RWPE2 (cell line): ENCODE data around the gene TMEM91.

ENCODE experiments used
- ATAC-seq: fragments of 200-7000 bp; cut with Tn5 transposase; 3 replicates; pipeline ENCODE4 v1.9.1; 2021; ENCODE audit warnings: low read depth
- DNase-seq: peaks from one replicate; pipeline ENCODE4 v3.0.0-alpha.2; 2020; ENCODE audit warnings: low spot score
- H3K27ac ChIP-seq: fragments of 450-650 bp; 2 replicates; pipeline ENCODE4 v1.5.1; 2017; ENCODE audit warnings: mild to moderate bottlenecking; ENCODE audit not compliant: poor library complexity, severe bottlenecking
- H3K27me3 ChIP-seq: fragments of 250-450 bp; sonication (Bioruptor Pico); 2 replicates; pipeline ENCODE4 v1.5.1; 2021; ENCODE audit warnings: mild to moderate bottlenecking, moderate library complexity; ENCODE audit not compliant: insufficient read depth, poor library complexity, severe bottlenecking
- H3K36me3 ChIP-seq: fragments of 250-450 bp; sonication (Bioruptor Pico); 2 replicates; pipeline ENCODE4 v1.5.1; 2020; ENCODE audit warnings: low read depth, mild to moderate bottlenecking, moderate library complexity
- H3K4me1 ChIP-seq: fragments of 250-450 bp; sonication (Bioruptor Pico); 2 replicates; pipeline ENCODE4 v1.5.1; 2021; ENCODE audit warnings: mild to moderate bottlenecking, moderate library complexity; ENCODE audit not compliant: insufficient read depth, poor library complexity, severe bottlenecking
- H3K4me3 ChIP-seq: fragments of 250-450 bp; sonication (Bioruptor Pico); 2 replicates; pipeline ENCODE4 v1.5.1; 2021; ENCODE audit warnings: mild to moderate bottlenecking, moderate library complexity; ENCODE audit not compliant: severe bottlenecking
- H3K9me3 ChIP-seq: fragments of 250-450 bp; sonication (Bioruptor Pico); 2 replicates; pipeline ENCODE4 v1.5.1; 2021; ENCODE audit warnings: mild to moderate bottlenecking, moderate library complexity; ENCODE audit not compliant: severe bottlenecking
- TF ChIP-seq, protein P1 (sequence below): fragments of 450-650 bp; IDR thresholded peaks from one replicate; pipeline ENCODE4 v1.5.1; 2017; ENCODE audit warnings: mild to moderate bottlenecking, moderate library complexity; ENCODE audit not compliant: poor library complexity, severe bottlenecking

Gene TMEM91

DNA sequence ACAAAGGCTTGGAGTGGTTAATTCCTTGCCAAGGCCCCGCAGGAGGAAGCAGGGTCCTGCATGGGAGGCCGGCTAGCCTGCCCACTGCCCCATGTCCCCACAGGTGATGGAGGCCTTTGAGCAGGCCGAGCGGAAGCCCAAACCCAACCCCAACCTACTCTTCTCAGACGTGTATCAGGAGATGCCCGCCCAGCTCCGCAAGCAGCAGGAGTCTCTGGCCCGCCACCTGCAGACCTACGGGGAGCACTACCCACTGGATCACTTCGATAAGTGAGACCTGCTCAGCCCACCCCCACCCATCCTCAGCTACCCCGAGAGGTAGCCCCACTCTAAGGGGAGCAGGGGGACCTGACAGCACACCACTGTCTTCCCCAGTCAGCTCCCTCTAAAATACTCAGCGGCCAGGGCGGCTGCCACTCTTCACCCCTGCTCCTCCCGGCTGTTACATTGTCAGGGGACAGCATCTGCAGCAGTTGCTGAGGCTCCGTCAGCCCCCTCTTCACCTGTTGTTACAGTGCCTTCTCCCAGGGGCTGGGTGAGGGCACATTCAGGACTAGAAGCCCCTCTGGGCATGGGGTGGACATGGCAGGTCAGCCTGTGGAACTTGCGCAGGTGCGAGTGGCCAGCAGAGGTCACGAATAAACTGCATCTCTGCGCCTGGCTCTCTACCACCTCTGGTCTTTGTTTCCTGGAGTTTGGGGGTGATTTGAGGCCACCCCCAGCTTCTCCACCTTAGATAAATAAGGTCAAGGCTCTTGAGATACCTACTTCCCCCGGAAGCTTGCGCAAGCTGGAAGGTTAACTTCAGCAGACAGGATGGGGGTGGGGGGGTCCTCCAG lies 48.2 kb downstream of the TMEM91 start:
- H3K36me3 ChIP-seq, result peaks cover 14% of the 10 kb centered on the region; the same call in 1 of the 2 replicates
- H3K27me3 ChIP-seq, result no peaks in the 10 kb centered on the region
- no peaks in the 10 kb centered on the region for H3K4me1 ChIP-seq
- DNase-seq, result no peak
- TF ChIP-seq, protein P1, sequence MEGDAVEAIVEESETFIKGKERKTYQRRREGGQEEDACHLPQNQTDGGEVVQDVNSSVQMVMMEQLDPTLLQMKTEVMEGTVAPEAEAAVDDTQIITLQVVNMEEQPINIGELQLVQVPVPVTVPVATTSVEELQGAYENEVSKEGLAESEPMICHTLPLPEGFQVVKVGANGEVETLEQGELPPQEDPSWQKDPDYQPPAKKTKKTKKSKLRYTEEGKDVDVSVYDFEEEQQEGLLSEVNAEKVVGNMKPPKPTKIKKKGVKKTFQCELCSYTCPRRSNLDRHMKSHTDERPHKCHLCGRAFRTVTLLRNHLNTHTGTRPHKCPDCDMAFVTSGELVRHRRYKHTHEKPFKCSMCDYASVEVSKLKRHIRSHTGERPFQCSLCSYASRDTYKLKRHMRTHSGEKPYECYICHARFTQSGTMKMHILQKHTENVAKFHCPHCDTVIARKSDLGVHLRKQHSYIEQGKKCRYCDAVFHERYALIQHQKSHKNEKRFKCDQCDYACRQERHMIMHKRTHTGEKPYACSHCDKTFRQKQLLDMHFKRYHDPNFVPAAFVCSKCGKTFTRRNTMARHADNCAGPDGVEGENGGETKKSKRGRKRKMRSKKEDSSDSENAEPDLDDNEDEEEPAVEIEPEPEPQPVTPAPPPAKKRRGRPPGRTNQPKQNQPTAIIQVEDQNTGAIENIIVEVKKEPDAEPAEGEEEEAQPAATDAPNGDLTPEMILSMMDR, result no peak
- no peaks in the 10 kb centered on the region for H3K9me3 ChIP-seq
- no peak overlapping the region for H3K4me3 ChIP-seq
- no peak for ATAC-seq
- H3K27ac ChIP-seq, result no peak overlapping the region

DNA sequence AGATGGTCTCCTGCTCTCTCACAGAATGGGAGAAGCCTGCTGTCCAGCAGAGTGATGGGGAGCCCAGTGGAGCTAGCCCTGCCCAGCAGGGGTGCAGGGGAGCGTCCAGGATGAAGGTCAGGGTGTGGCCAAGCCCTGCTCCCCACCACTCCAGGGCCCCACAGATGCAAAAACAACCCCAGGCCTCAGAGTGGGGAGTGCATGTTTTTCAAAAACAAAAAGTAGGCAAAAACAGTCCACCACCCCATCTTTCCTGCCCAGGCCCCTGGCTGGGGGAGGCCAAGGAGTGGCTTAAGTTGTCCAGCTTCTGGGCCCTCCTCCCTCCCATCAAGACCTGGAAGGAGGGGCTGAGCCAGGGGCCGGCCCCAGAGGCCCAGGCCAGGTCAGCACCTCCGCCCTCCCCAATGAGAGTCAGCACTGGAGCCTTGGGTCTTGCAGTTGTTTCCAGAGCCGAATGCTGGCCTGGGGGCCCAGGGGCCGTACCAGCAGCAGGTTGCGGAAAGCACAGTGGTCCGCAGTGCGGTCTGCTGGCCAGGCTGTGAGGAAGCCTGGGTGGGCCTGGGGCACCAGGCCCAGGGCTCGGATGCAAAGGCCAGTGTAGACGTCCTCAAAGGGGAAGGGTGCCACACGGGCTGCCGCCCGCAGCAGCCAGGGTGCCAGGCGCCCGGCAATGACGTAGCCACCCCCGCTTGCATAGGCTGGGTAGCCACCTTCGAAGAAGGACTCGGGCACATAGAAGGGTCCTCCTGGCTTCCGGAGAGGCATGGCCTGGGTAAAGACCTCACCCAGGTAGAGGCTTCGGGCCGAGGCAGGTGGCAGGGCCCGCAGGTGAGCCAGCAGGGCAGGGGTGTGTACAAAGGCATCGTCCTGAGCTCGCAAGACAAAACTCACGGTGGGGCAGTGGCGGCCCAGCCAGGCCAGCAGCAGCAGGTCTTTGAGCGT lies 49.1 kb downstream of the TMEM91 start:
- H3K27ac ChIP-seq, result no peak overlapping the region
- no peak for ATAC-seq
- TF ChIP-seq, protein P1, result no peak
- H3K4me3 ChIP-seq, result no peak overlapping the region
- no peaks in the 10 kb centered on the region for H3K9me3 ChIP-seq
- H3K36me3 ChIP-seq, result peaks cover 9% of the 10 kb centered on the region; the same call in 1 of the 2 replicates
- no peaks in the 10 kb centered on the region for H3K4me1 ChIP-seq
- no peaks in the 10 kb centered on the region for H3K27me3 ChIP-seq
- DNase-seq, result no peak

DNA sequence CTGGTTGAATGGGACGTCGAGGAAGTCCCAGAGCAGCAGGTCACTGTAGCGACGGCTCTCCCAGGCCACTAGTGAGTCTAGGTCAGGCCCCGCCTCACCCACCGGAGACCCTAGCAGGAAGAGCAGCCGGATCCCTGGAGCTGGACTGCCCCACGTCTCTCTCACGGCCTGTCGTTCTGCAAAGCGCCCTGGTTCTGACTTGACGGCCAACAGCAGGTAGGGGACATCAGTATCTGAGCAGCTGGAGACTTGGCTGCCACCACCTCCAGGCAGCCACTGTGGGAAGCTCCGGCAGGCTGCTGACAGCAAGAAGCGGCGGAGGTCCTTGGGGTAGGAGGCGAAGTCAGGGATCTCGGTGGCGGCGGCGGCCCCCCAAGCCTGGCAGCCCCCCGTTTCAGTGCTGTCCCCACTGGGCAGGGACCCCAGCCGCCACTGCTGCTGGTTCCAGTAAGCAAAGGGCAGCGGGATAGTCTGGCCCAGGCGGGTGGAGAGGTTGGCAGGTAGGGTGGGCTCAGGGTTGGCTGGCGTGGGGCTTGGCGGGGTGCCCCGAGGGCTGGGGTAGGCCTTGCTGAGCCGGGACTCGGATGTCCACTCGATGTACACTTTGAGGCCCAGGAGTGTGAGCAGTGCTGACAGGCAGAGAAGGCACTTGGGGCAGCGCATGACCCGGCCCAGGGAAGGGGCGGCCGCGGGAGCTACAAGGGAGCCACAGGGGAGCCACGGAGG lies 49.9 kb downstream of the TMEM91 start:
- TF ChIP-seq, protein P1, result no peak
- no peaks in the 10 kb centered on the region for H3K27me3 ChIP-seq
- no peaks in the 10 kb centered on the region for H3K4me1 ChIP-seq
- peak overlapping the region; percentile 29 for H3K4me3 ChIP-seq
- peaks cover 11% of the 10 kb centered on the region for H3K36me3 ChIP-seq
- no peak for DNase-seq
- ATAC-seq, result peak; percentile 5; the same call in 1 of the 3 replicates
- no peaks in the 10 kb centered on the region for H3K9me3 ChIP-seq
- H3K27ac ChIP-seq, result no peak overlapping the region

DNA sequence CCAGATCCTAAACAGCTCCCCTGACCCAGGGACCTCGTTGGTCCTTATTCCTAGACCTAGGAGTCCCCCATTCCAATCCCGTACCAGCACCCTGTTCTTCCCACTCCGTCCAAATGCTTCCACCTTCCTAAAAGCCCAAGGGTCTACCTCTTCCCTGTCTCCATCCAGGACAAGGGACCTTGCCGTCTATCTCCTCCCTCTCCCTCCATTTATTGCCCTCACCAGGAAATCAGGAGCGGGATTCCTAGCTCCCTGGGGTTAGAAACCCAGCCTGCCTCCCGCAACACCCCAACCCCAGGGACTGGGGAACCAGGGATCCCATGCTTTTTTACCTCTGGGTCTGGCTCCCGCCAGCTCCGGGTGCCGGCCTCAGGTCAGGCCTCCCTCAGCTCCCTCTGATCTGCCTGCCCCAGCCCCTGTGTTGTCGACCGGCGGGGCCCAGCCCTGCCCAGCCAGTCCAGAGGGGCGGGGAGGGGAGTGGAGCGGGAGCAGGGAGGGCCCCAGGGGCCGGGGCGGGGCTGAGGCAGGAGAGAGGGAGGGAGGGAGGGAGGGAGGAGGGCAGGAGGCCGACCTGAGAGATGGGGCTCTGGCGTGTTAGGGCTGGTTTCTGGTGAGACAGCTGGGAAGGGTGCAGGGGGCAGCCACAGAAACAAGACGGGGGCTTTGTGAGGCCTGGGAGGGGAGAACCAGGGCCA lies 50.8 kb downstream of the TMEM91 start, which contains the start of gene B3GNT8:
B3GNT8 (minus strand) TSS at position 423 of the 695 bp plus-strand sequence. CDS start 596 bp downstream, outside the sequence.
- ATAC-seq, result peak; percentile 92
- H3K4me3 ChIP-seq, result peak within 1 kb of the TSS; percentile 29
- peak; percentile 89 for DNase-seq
- no peaks in the 10 kb centered on the region for H3K27me3 ChIP-seq
- TF ChIP-seq, protein P1, result no peak
- no peaks in the 10 kb centered on the region for H3K4me1 ChIP-seq
- no peaks in the 10 kb centered on the region for H3K9me3 ChIP-seq
- peaks cover 19% of the 10 kb centered on the region for H3K36me3 ChIP-seq
- peak within 1 kb of the TSS; percentile 29 for H3K27ac ChIP-seq
